ENCODE measurements around the gene SPRR3. TPM values are rescaled to one million over a fixed set of nuclear protein-coding genes. Genes with fewer than 3 reads are reported as not detected.

The SPRR3 gene, protein sequence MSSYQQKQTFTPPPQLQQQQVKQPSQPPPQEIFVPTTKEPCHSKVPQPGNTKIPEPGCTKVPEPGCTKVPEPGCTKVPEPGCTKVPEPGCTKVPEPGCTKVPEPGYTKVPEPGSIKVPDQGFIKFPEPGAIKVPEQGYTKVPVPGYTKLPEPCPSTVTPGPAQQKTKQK
- total RNA-seq: 0.43 TPM in 1 of 2 replicates, not detected in the other

DNA sequence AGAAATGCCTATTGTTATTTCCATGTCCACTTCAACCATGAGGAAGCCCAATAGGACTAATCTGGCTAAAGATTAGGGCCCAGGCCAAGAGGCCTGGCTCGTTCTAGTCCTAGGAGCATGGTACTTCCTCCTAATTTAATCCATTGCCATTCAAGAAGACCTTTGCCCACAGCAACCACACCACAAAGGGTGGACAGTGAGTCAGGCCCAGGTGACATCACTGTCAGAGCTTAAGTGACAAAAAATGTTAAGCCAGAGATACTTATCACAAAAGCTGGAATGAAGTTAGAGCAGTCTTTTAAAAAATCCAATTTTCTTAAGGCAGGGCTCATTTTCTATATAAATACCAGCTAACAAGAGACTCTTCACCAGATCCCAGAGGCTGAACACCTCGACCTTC, at the start of gene SPRR3:
TSS of gene SPRR3 (plus strand) at position 368 of the 400 bp plus-strand sequence. CDS start 1,272 bp downstream, outside the sequence.

DNA sequence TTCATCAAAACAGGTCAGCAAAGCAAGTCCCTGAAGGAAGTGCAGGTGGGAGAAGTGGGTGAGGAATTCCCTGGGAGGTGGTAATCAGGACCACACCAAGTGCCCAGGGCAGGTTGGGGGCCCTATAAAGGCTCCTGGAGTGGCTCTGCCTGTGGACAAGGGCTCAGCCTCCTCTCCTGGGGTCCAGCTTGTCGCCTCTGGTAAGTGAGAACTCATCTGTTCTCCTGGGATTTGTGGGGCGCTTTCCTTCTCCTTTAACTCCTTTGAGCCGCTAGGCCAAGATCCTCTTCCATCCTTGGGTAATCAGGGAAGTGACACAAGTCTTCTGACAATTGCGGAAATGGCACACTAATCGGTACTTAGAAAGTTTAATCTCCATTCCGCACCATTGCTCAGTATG, 31.1 kb upstream of the SPRR3 start, which contains the start of gene SPRR4:
TSS of gene SPRR4 (plus strand) at position 154 of the 400 bp plus-strand sequence. CDS start 1,243 bp downstream, outside the sequence.

DNA sequence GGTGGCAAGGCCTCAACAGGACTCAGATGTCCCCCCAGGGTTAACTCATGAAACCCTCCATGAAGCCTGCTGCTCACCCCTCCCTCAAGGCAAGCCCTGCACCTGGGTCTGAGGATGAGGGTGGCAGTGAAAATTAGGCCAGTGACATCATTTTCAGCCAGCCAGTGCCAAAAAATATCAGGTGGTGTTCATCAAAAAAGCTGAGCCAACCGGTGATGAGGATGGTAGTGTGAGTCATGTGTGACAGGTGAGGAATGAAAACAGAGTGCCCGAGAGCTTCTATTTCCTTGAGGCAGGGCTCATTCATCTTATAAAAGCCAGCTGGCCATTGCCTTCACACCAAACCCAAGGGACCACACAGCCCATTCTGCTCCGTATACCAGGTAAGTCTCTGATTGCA, 17.8 kb upstream of the SPRR3 start, which contains the start of gene SPRR1A:
TSS of gene SPRR1A (plus strand) at position 339 of the 400 bp plus-strand sequence. CDS start 1,150 bp downstream, outside the sequence.

DNA sequence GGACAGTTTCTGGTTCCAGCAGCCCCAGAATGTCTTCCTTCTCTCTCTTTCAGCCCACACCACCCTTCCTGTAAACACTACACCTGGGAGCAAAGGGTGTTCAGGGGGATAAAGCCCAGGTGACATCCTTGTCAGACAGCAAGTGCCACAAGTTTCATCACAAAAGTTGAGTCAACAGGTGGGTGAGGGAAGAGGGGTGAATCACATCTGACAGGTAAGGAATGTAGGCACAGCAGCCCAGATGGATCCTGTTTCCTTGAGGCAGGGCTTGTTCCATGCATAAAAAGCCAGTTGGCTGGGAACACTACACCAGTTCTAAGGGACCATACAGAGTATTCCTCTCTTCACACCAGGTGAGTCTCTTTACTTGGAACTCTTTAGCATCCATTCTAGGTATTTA, 29.3 kb downstream of the SPRR3 start, which contains the start of gene SPRR1B:
TSS of gene SPRR1B (plus strand) at position 309 of the 400 bp plus-strand sequence. CDS start 1,143 bp downstream, outside the sequence.

DNA sequence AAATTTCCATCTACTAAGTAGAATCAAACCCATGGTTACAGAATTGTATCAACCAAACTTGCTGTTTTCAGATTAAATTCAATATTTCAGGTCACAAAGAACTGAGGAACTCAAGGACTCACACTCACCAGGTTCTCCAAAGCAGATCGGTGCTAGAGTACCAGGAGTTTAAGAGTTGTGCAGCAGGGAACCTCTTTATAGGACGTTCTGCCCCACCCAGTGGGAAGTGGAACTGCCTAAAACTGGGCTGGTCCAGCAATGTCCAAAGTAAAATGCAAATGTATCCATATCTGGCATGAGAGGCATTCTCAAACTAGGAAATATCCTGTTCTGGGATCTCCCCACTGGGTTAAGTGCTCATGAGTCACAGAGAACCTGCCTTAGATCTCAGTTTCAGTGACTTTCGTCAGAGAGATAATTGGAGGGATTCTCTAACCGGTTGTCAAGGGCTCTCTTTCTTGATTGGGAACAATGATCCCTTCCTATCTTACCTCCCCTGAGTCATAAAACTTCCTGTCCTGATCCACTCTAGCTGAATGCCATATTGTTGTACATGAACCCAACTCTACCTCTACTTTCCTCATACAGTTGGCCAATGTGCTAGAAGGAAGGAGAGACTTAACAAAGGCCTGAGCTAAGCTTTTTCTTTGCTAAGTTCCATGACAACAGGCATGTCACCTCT, 39.5 kb downstream of the SPRR3 start, which contains the start of gene SPRR2D:
TSS of gene SPRR2D (minus strand) at position 171 of the 682 bp plus-strand sequence. CDS start 774 bp downstream, outside the sequence.

Other genes starting within 250 kb of the SPRR3 start
- not detected in 2 replicates for gene KPRP, start 243.7 kb upstream of the SPRR3 start, total RNA-seq
- not detected in 2 replicates for gene LCE1F, start 226.6 kb upstream of the SPRR3 start, total RNA-seq
- gene LCE1E, start 215.5 kb upstream of the SPRR3 start, total RNA-seq: not detected in 2 replicates
- gene LCE1D, start 205.0 kb upstream of the SPRR3 start, total RNA-seq: not detected in 2 replicates
- not detected in 2 replicates for gene LCE1C, start 195.1 kb upstream of the SPRR3 start, total RNA-seq
- not detected in 2 replicates for gene LCE1B, start 189.8 kb upstream of the SPRR3 start, total RNA-seq
- not detected in 2 replicates for gene LCE1A, start 174.3 kb upstream of the SPRR3 start, total RNA-seq
- not detected in 2 replicates for gene LCE6A, start 158.9 kb upstream of the SPRR3 start, total RNA-seq
- gene LCE7A, start 141.8 kb upstream of the SPRR3 start, total RNA-seq: not detected in 2 replicates
- gene SMCP, start 123.4 kb upstream of the SPRR3 start, total RNA-seq: not detected in 2 replicates
- not detected in 2 replicates for gene IVL, start 93.2 kb upstream of the SPRR3 start, total RNA-seq
- not detected in 2 replicates for gene SPRR5, start 54.5 kb upstream of the SPRR3 start, total RNA-seq
- not detected in 2 replicates for gene SPRR4, start 31.1 kb upstream of the SPRR3 start, total RNA-seq
- not detected in 2 replicates for gene SPRR1A, start 17.7 kb upstream of the SPRR3 start, total RNA-seq
- 0.17 TPM in 1 of 2 replicates, not detected in the other for gene SPRR1B, start 29.5 kb downstream of the SPRR3 start, total RNA-seq
- not detected in 2 replicates for gene SPRR2D, start 39.4 kb downstream of the SPRR3 start, total RNA-seq
- not detected in 2 replicates for gene SPRR2A, start 55.8 kb downstream of the SPRR3 start, total RNA-seq
- gene SPRR2B, start 69.9 kb downstream of the SPRR3 start, total RNA-seq: not detected in 2 replicates
- not detected in 2 replicates for gene SPRR2E, start 92.8 kb downstream of the SPRR3 start, total RNA-seq
- gene SPRR2F, start 111.8 kb downstream of the SPRR3 start, total RNA-seq: not detected in 2 replicates
- not detected in 2 replicates for gene SPRR2G, start 149.1 kb downstream of the SPRR3 start, total RNA-seq
- not detected in 2 replicates for gene LELP1, start 201.7 kb downstream of the SPRR3 start, total RNA-seq
- not detected in 2 replicates for gene PRR9, start 215.8 kb downstream of the SPRR3 start, total RNA-seq